Prostate gland (tissue), 2 donors: ENCODE measurements around the gene NIPAL4. TPM values are rescaled to one million over a fixed set of nuclear protein-coding genes. Genes with fewer than 3 reads are reported as not detected.
A peak's percentile ranks its signal among the peaks of the same experiment; 100 is the strongest.
"Not testable (repeated sequence)": the region's sequence is repeated elsewhere in the genome, so short reads cannot be mapped to it uniquely, and the experiment has no call there.

ENCODE experiments used
- DNase-seq: peaks from one replicate; pipeline ENCODE4 v3.0.0-alpha.2; 2019; ENCODE audit warnings: low spot score
- H3K27ac ChIP-seq, 2 donors: fragments of 200-600 bp; sonication (generic); 2 replicates each; pipeline ENCODE4 v1.5.1; 2017 to 2019
- H3K27me3 ChIP-seq: fragments of 200-600 bp; sonication (generic); replicated peaks from 2 replicates; pipeline ENCODE4 v1.5.1; 2019; ENCODE audit not compliant: insufficient read depth
- H3K36me3 ChIP-seq, 2 donors: fragments of 200-600 bp; sonication (generic); 1 replicate in 1 of 2; 2 replicates in 1 of 2; pipeline versions ENCODE4 v1.5.1 to v1.8.1; 2017 to 2019
- H3K4me1 ChIP-seq: fragments of 200-600 bp; sonication (generic); replicated peaks from 2 replicates; pipeline ENCODE4 v1.5.1; 2019
- H3K4me3 ChIP-seq, 2 donors: fragments of 200-600 bp; sonication (generic); 2 replicates each; pipeline ENCODE4 v1.5.1; 2017 to 2019
- H3K9me3 ChIP-seq: fragments of 200-600 bp; sonication (generic); 2 replicates; pipeline ENCODE4 v1.5.1; 2017
- POLR2A ChIP-seq: fragments of 450-650 bp; IDR thresholded peaks from one replicate; pipeline ENCODE4 v1.6.1; 2016; ENCODE audit warnings: antibody characterized with exemption, mild to moderate bottlenecking
- POLR2AphosphoS5 ChIP-seq: sonication (generic); formaldehyde crosslinking; IDR thresholded peaks from one replicate; pipeline ENCODE4 v1.6.1; 2017; ENCODE audit warnings: antibody characterized with exemption
- WGBS: methylation state at CpG from one replicate; pipeline ENCODE4 v1.1.5; 2018; 5-methylcytosine and 5-hydroxymethylcytosine counted together
- intact Hi-C: fragments of 100-400 bp; cut with DNase I; formaldehyde crosslinking; loops from one replicate; pipeline ENCODE4 v1.14.2; 2022
- total RNA-seq, 2 donors: library from RNA; depleted of rRNA; stranded (reverse); fragments of >200 nt; gene quantifications; one replicate each; pipeline ENCODE4 v1.1.0, GENCODE V29; 2016
- TF ChIP-seq, protein P1 (sequence below), 4 experiments: fragments of 200-600 bp in 2 of 4; fragments of 450-650 bp in 2 of 4; sonication (generic) in 2 of 4; IDR thresholded peaks; 1 replicate in 3 of 4; 2 replicates in 1 of 4; pipeline ENCODE4 v1.5.1; 2016 to 2019; ENCODE audit warnings: antibody characterized with exemption in 4 of 4, mild to moderate bottlenecking in 2 of 4, moderate library complexity in 2 of 4

NIPAL4 gene
- 1 to 10 TPM; 2.7 to 2.8 TPM for total RNA-seq

DNA sequence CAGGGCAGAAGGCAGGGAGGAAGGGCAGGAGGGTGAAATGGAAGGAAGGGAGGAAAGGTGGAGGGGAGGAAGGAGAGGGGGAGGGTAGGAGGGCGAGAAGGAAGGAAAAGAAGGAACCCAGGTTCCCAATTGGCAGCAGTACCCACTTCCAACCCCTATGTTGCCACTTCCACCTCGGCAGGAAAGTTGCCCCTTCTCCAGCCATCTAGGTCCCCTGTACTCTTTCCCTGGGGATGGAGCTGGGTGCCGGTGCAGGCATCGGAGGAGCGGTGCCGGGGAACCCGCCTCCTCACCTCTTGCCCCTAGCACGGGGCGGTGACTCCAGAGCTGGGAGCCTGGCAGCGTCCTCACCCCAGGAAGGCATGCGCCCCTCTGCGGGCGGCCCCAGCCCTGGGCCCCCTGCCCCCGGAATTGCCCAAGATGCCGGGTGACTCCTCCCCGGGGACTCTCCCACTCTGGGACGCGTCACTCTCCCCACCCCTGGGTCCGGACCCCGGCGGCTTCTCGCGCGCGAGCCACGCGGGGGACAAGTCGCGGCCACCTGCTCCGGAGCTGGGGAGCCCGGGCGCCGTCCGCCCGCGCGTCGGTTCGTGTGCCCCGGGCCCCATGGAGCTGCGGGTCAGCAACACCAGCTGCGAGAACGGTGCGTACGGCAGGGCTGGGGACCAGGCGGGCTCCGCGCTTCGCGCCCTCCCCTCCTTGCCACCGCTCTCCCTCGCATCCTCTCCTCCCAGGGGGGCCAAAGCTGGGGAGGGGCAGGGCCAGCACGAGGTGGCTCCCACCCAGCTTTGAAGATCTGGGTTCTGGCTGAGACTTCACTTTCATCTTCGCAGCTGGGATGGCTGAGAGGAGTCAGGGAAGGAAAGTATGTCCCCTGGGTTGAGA is at the start of gene NIPAL4:
NIPAL4 (plus strand) TSS at position 499 of the 885 bp plus-strand sequence; CDS start at position 607, 108 bp downstream.
- Histone ChIP-seq H3K9me3 (no peaks in the 10 kb centered on the region), H3K4me1 (no peaks in the 10 kb centered on the region), H3K4me3 (peak within 1 kb of the TSS; percentile 19 to 34), H3K27me3 (no peaks in the 10 kb centered on the region), H3K36me3 (no peaks in the 10 kb centered on the region), H3K27ac (no peak within 1 kb of the TSS)
- TF ChIP-seq POLR2A (peak; percentile 49), POLR2AphosphoS5 (no peak)
- TF ChIP-seq, protein P1, sequence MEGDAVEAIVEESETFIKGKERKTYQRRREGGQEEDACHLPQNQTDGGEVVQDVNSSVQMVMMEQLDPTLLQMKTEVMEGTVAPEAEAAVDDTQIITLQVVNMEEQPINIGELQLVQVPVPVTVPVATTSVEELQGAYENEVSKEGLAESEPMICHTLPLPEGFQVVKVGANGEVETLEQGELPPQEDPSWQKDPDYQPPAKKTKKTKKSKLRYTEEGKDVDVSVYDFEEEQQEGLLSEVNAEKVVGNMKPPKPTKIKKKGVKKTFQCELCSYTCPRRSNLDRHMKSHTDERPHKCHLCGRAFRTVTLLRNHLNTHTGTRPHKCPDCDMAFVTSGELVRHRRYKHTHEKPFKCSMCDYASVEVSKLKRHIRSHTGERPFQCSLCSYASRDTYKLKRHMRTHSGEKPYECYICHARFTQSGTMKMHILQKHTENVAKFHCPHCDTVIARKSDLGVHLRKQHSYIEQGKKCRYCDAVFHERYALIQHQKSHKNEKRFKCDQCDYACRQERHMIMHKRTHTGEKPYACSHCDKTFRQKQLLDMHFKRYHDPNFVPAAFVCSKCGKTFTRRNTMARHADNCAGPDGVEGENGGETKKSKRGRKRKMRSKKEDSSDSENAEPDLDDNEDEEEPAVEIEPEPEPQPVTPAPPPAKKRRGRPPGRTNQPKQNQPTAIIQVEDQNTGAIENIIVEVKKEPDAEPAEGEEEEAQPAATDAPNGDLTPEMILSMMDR (IDR thresholded peaks at IDR 0.05): no peak
- 7% methylated on average over 21 of the region's 54 CpGs for WGBS
- no peak for DNase-seq
- intact Hi-C loops: no loop called here

DNA sequence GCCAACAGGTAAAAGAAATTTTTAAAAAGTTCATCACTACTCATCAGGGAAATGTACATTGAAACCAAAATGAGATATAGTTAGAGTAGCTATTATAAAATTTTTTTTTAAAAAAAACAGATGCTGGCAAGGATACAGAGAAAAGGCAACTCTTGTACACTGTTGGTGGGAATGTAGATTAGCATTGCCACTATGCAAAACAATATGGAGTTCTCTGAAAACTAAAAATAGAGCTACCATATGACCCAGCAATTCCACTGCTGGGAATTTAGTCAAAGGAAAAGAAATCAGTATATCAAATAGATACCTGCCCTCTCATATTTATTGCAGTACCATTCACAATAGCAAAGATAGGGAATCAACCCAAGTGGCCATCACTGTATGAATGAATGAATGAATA is 44.2 kb upstream of the NIPAL4 start:
- Histone ChIP-seq H3K27ac (no peak overlapping the region), H3K9me3 (no peaks in the 10 kb centered on the region), H3K27me3 (no peaks in the 10 kb centered on the region), H3K4me3 (no peak overlapping the region), H3K36me3 (no peaks in the 10 kb centered on the region), H3K4me1 (no peaks in the 10 kb centered on the region)
- TF ChIP-seq, protein P1 (IDR thresholded peaks at IDR 0.05): no peak
- TF ChIP-seq POLR2A: no peak
- TF ChIP-seq POLR2AphosphoS5: no peak
- intact Hi-C loops: no loop called here
- DNase-seq: no peak

DNA sequence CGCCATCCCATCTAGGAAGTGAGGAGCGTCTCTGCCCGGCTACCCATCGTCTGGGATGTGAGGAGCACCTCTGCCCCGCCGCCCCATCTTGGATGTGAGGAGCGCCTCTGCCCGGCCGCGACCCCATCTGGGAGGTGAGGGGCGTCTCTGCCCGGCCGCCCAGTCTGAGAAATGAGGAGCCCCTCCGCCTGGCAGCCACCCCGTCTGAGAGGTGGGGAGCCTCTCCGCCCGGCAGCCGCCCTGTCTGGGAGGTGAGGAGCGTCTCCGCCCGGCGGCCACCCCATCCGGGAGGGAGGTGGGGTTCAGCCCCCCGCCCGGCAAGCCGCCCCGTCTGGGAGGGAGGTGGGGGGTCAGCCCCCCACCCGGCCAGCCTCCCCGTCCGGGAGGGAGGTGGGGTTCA is 40.5 kb upstream of the NIPAL4 start:
- H3K4me1 ChIP-seq, H3K9me3 ChIP-seq, H3K36me3 ChIP-seq, H3K4me3 ChIP-seq, intact Hi-C loops, H3K27me3 ChIP-seq, DNase-seq, H3K27ac ChIP-seq: not testable (repeated sequence)
- 86% methylated on average over 8 of the region's 30 CpGs for WGBS

DNA sequence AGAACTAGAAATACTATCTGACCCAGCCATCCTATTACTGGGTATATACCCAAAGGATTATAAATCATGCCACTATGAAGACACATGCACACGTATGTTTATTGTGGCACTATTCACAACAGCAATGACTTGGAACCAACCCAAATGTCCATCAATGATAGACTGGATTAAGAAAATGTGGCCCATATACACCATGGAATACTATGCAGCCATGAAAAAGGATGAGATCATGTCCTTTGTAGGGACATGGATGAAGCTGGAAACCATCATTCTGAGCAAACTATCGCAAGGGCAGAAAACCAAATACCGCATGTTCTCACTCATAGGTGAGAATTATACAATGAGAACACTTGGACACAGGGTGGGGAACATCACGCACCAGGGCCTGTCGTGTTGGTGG is 30.1 kb upstream of the NIPAL4 start:
- H3K27ac ChIP-seq, H3K27me3 ChIP-seq, H3K4me3 ChIP-seq, DNase-seq, H3K9me3 ChIP-seq, H3K4me1 ChIP-seq, H3K36me3 ChIP-seq: not testable (repeated sequence)
- intact Hi-C loops: loop anchor here (5.0 kb wide), 1 partner anchor 42 kb away; no protein-coding TSS in a partner anchor
- WGBS: 93% methylated on average over 5 of the region's 5 CpGs

DNA sequence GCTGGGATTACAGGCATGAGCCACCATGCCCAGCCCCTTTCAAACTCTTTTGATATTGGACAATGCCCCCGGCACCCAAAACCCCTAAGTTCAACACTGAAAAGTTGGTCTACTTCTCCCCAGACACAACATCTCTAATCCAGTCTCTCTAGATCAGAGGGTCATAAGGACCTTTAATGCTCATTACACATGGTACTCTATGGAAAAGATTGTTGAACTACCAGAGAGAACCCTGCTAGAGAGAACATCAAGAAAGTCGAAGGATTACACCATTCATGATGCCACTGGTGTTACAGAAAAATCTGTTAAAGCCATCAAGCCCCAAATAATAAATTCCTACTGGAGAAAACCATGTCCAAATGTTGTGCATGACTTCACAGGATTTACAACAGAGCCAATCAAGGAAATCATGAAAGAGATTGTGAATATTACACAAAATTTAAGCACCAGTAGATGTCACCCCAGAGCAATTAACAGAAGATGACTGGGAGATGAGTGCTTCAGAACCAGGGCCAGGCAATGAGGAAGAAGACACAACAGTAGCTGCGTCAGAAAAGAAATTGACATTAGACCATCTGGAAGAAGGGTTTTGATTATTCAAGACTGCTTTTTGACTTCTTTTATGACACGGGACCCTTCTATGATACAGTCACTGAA is 28.3 kb upstream of the NIPAL4 start:
- Histone ChIP-seq H3K4me3 (no peak overlapping the region), H3K27me3 (no peaks in the 10 kb centered on the region), H3K9me3 (no peaks in the 10 kb centered on the region), H3K36me3 (no peaks in the 10 kb centered on the region), H3K27ac (no peak overlapping the region), H3K4me1 (no peaks in the 10 kb centered on the region)
- DNase-seq: peak; percentile 33
- TF ChIP-seq, protein P1 (IDR thresholded peaks at IDR 0.05): peak in 3 of 4 experiments; percentile 44 to 70 (median 61)
- TF ChIP-seq POLR2AphosphoS5 (no peak), POLR2A (no peak)
- intact Hi-C loops: loop anchor here (2.0 to 5.0 kb wide), 2 partner anchors 41 to 287 kb away; no protein-coding TSS in a partner anchor
- WGBS: 44% methylated on average over 4 of the region's 4 CpGs
